ENCODE results near the gene SBF2.
"Not testable (repeated sequence)": the region's sequence is repeated elsewhere in the genome, so short reads cannot be mapped to it uniquely, and the experiment has no call there.

Gene SBF2

GRCh38 chr11:10066441-10066840, 227.6 kb downstream of the SBF2 start:
- DNase-seq (ENCODE audit: low read depth in 2 of 2), result no peak

- DNase-seq (ENCODE audit: low read depth in 2 of 2), result no peak
Measured at GRCh38 chr11:10064828-10065227, 229.2 kb downstream of the SBF2 start.

GRCh38 chr11:10058356-10058755, 235.7 kb downstream of the SBF2 start:
- no peak for DNase-seq (ENCODE audit: low read depth in 2 of 2)

GRCh38 chr11:10051868-10052586, 242.0 kb downstream of the SBF2 start:
- no peak for DNase-seq (ENCODE audit: low read depth in 2 of 2)

GRCh38 chr11:10050561-10050960, 243.5 kb downstream of the SBF2 start:
- DNase-seq (ENCODE audit: low read depth in 2 of 2), result no peak

GRCh38 chr11:10049756-10050155, 244.3 kb downstream of the SBF2 start:
- no peak for DNase-seq (ENCODE audit: low read depth in 2 of 2)

- no peak for DNase-seq (ENCODE audit: low read depth in 2 of 2)
Measured at GRCh38 chr11:10048350-10048749, 245.7 kb downstream of the SBF2 start.

GRCh38 chr11:10044618-10045017, 249.4 kb downstream of the SBF2 start:
- DNase-seq (ENCODE audit: low read depth in 2 of 2), result no peak

- DNase-seq (ENCODE audit: low read depth in 2 of 2), result no peak
Measured at GRCh38 chr11:10042699-10043098, 251.3 kb downstream of the SBF2 start.

- no peak for DNase-seq (ENCODE audit: low read depth in 2 of 2)
Measured at GRCh38 chr11:10041748-10042446, 252.1 kb downstream of the SBF2 start.

- no peak for DNase-seq (ENCODE audit: low read depth in 2 of 2)
Measured at GRCh38 chr11:10041332-10041731, 252.7 kb downstream of the SBF2 start.

- no peak for DNase-seq (ENCODE audit: low read depth in 2 of 2)
Measured at GRCh38 chr11:10038521-10039302, 255.3 kb downstream of the SBF2 start.

- not testable (repeated sequence) for DNase-seq (ENCODE audit: low read depth in 2 of 2)
Measured at GRCh38 chr11:10035932-10036331, 258.1 kb downstream of the SBF2 start.

- no peak for DNase-seq (ENCODE audit: low read depth in 2 of 2)
Measured at GRCh38 chr11:10032935-10033334, 261.1 kb downstream of the SBF2 start.

GRCh38 chr11:10030122-10030490, 263.9 kb downstream of the SBF2 start:
- DNase-seq (ENCODE audit: low read depth in 2 of 2), result no peak

- DNase-seq (ENCODE audit: low read depth in 2 of 2), result no peak
Measured at GRCh38 chr11:10029386-10030121, 264.5 kb downstream of the SBF2 start.

- no peak for DNase-seq (ENCODE audit: low read depth in 2 of 2)
Measured at GRCh38 chr11:10026514-10026913, 267.5 kb downstream of the SBF2 start.

- no peak for DNase-seq (ENCODE audit: low read depth in 2 of 2)
Measured at GRCh38 chr11:10023212-10023611, 270.8 kb downstream of the SBF2 start.

- no peak for DNase-seq (ENCODE audit: low read depth in 2 of 2)
Measured at GRCh38 chr11:10022764-10023163, 271.3 kb downstream of the SBF2 start.

GRCh38 chr11:10021563-10021962, 272.5 kb downstream of the SBF2 start:
- no peak for DNase-seq (ENCODE audit: low read depth in 2 of 2)

GRCh38 chr11:10019906-10020682, 273.9 kb downstream of the SBF2 start:
- DNase-seq (ENCODE audit: low read depth in 2 of 2), result no peak
